ENCODE measurements around the gene AUNIP.

The AUNIP gene

GRCh38 chr1:25795946-25796810 lies 63.1 kb downstream of the AUNIP start:
- DNase-seq (peak; percentile 37), ATAC-seq (peak; percentile 72)
- Mint-ChIP-seq H3K27me3 (peaks cover 3% of the 10 kb centered on the region), H3K4me3 (peak overlapping the region; percentile 10), H3K4me1 (peaks cover 47% of the 10 kb centered on the region), H3K27ac (peak overlapping the region; percentile 61), H3K9me3 (no peaks in the 10 kb centered on the region), H3K36me3 (ENCODE audit: low read depth) (no peaks in the 10 kb centered on the region)

- ATAC-seq (no peak), DNase-seq (no peak)
- Mint-ChIP-seq H3K27me3 (no peaks in the 10 kb centered on the region), H3K4me1 (peaks cover 40% of the 10 kb centered on the region), H3K4me3 (no peak overlapping the region), H3K27ac (no peak overlapping the region), H3K36me3 (ENCODE audit: low read depth) (no peaks in the 10 kb centered on the region), H3K9me3 (no peaks in the 10 kb centered on the region)
These were observed 64.0 kb downstream of the AUNIP start for GRCh38 chr1:25795211-25795610.

- Mint-ChIP-seq H3K9me3 (no peaks in the 10 kb centered on the region), H3K36me3 (ENCODE audit: low read depth) (no peaks in the 10 kb centered on the region), H3K4me3 (no peak overlapping the region), H3K27ac (no peak overlapping the region), H3K4me1 (peaks cover 35% of the 10 kb centered on the region), H3K27me3 (no peaks in the 10 kb centered on the region)
- ATAC-seq: no peak
- DNase-seq: no peak
These were observed 64.9 kb downstream of the AUNIP start for GRCh38 chr1:25794325-25794724.

- Mint-ChIP-seq H3K27ac (no peak overlapping the region), H3K36me3 (ENCODE audit: low read depth) (no peaks in the 10 kb centered on the region), H3K4me3 (no peak overlapping the region), H3K9me3 (no peaks in the 10 kb centered on the region), H3K4me1 (peaks cover 34% of the 10 kb centered on the region), H3K27me3 (no peaks in the 10 kb centered on the region)
- ATAC-seq: no peak
- DNase-seq: no peak
These were observed 65.6 kb downstream of the AUNIP start for GRCh38 chr1:25793585-25794170.

- peaks cover 24% of the 10 kb centered on the region for H3K4me1 Mint-ChIP-seq
- ATAC-seq (no peak), DNase-seq (no peak)
- no peak overlapping the region for H3K27ac Mint-ChIP-seq
- no peak overlapping the region for H3K4me3 Mint-ChIP-seq
- H3K9me3 Mint-ChIP-seq: no peaks in the 10 kb centered on the region
- H3K27me3 Mint-ChIP-seq: no peaks in the 10 kb centered on the region
- H3K36me3 Mint-ChIP-seq (ENCODE audit: low read depth): no peaks in the 10 kb centered on the region
These were observed 67.1 kb downstream of the AUNIP start for GRCh38 chr1:25792115-25792514.

GRCh38 chr1:25790472-25790871 lies 68.8 kb downstream of the AUNIP start:
- Mint-ChIP-seq H3K36me3 (ENCODE audit: low read depth) (no peaks in the 10 kb centered on the region), H3K4me3 (no peak overlapping the region), H3K4me1 (peaks cover 9% of the 10 kb centered on the region), H3K27me3 (no peaks in the 10 kb centered on the region), H3K27ac (no peak overlapping the region), H3K9me3 (no peaks in the 10 kb centered on the region)
- no peak for DNase-seq
- ATAC-seq: no peak

GRCh38 chr1:25787760-25788166 lies 71.5 kb downstream of the AUNIP start:
- H3K9me3 Mint-ChIP-seq: no peaks in the 10 kb centered on the region
- H3K36me3 Mint-ChIP-seq (ENCODE audit: low read depth): no peaks in the 10 kb centered on the region
- no peaks in the 10 kb centered on the region for H3K27me3 Mint-ChIP-seq
- DNase-seq: no peak
- no peak for ATAC-seq
- H3K4me1 Mint-ChIP-seq: peaks cover 2% of the 10 kb centered on the region
- H3K27ac Mint-ChIP-seq: no peak overlapping the region
- no peak overlapping the region for H3K4me3 Mint-ChIP-seq

GRCh38 chr1:25786887-25787759 lies 72.1 kb downstream of the AUNIP start:
- Mint-ChIP-seq H3K27me3 (no peaks in the 10 kb centered on the region), H3K4me1 (peaks cover 2% of the 10 kb centered on the region), H3K27ac (no peak overlapping the region), H3K4me3 (no peak overlapping the region), H3K36me3 (ENCODE audit: low read depth) (no peaks in the 10 kb centered on the region), H3K9me3 (no peaks in the 10 kb centered on the region)
- DNase-seq (no peak), ATAC-seq (no peak)

- Mint-ChIP-seq H3K36me3 (ENCODE audit: low read depth) (no peaks in the 10 kb centered on the region), H3K4me3 (no peak overlapping the region), H3K27ac (no peak overlapping the region), H3K9me3 (no peaks in the 10 kb centered on the region), H3K27me3 (no peaks in the 10 kb centered on the region), H3K4me1 (peaks cover 2% of the 10 kb centered on the region)
- no peak for DNase-seq
- no peak for ATAC-seq
These were observed 73.8 kb downstream of the AUNIP start for GRCh38 chr1:25785333-25786067.

- no peaks in the 10 kb centered on the region for H3K27me3 Mint-ChIP-seq
- no peak for DNase-seq
- H3K4me3 Mint-ChIP-seq: no peak overlapping the region
- no peaks in the 10 kb centered on the region for H3K9me3 Mint-ChIP-seq
- no peaks in the 10 kb centered on the region for H3K36me3 Mint-ChIP-seq (ENCODE audit: low read depth)
- ATAC-seq: no peak
- no peak overlapping the region for H3K27ac Mint-ChIP-seq
- H3K4me1 Mint-ChIP-seq: peaks cover 2% of the 10 kb centered on the region
These were observed 74.6 kb downstream of the AUNIP start for GRCh38 chr1:25784575-25785051.

Data from activated naive CD8-positive, alpha-beta T cell treated with anti-CD3 and anti-CD28 coated beads, Interleukin-2, amount 50 U/mL, for 24 hours (primary cell).